Stomach (tissue), 19 donors: ENCODE results near the gene PDK1. TPM values are rescaled to one million over a fixed set of nuclear protein-coding genes. Genes with fewer than 3 reads are reported as not detected.

Source experiments
- DNase-seq, 2 donors: peaks; one replicate each; pipeline versions ENCODE4 v3.0.0 to v3.0.0-alpha.2; 2013 to 2019
- H3K27ac ChIP-seq, 5 donors: fragments of 200-600 bp in 4 of 5; sonication (generic) in 4 of 5; one replicate each; pipeline ENCODE4 v1.5.1; 2013 to 2019; ENCODE audit warnings: mild to moderate bottlenecking in 1 of 5, moderate library complexity in 1 of 5
- H3K27me3 ChIP-seq, 3 donors: fragments of 200-600 bp; sonication (generic); one replicate each; pipeline ENCODE4 v1.5.1; 2017 to 2019; ENCODE audit warnings: mixed run types in 1 of 3
- H3K36me3 ChIP-seq, 4 donors: fragments of 200-600 bp; sonication (generic); 1 replicate in 3 of 4; 2 replicates in 1 of 4; pipeline ENCODE4 v1.5.1; 2016 to 2019
- H3K4me1 ChIP-seq, 4 donors: fragments of 200-600 bp; sonication (generic); one replicate each; pipeline ENCODE4 v1.5.1; 2016 to 2019
- H3K4me3 ChIP-seq, 4 donors: fragments of 200-600 bp; sonication (generic) in 3 of 4; one replicate each; pipeline ENCODE4 v1.5.1; 2016 to 2019; ENCODE audit warnings: mild to moderate bottlenecking in 1 of 4
- H3K9me3 ChIP-seq, 4 donors: fragments of 200-600 bp; sonication (generic); one replicate each; pipeline ENCODE4 v1.5.1; 2016 to 2019
- CTCF ChIP-seq, 7 experiments: fragments of 450-650 bp in 4 of 7; fragments of 200-600 bp in 3 of 7; sonication (generic) in 3 of 7; IDR thresholded peaks; one replicate each; pipeline ENCODE4 v1.5.1; 2016 to 2019; ENCODE audit warnings: antibody characterized with exemption in 7 of 7, control low read depth in 2 of 7, mild to moderate bottlenecking in 1 of 7
- EP300 ChIP-seq: sonication (generic); formaldehyde crosslinking; IDR thresholded peaks from one replicate; pipeline ENCODE4 v1.6.1; 2017; ENCODE audit warnings: antibody characterized with exemption
- POLR2A ChIP-seq, 4 donors: fragments of 450-650 bp; IDR thresholded peaks; one replicate each; pipeline ENCODE4 v1.6.1; 2016; ENCODE audit warnings: antibody characterized with exemption in 4 of 4, control low read depth in 2 of 4, mild to moderate bottlenecking in 1 of 4, moderate library complexity in 1 of 4
- POLR2AphosphoS5 ChIP-seq, 3 donors: sonication (generic); formaldehyde crosslinking; IDR thresholded peaks; one replicate each; pipeline ENCODE4 v1.6.1; 2016; ENCODE audit warnings: antibody characterized with exemption in 3 of 3
- WGBS, 5 donors: extraction: QIAGEN DNeasy Blood & Tissue Kit in 3 of 5; methylation state at CpG; one replicate each; pipeline versions ENCODE4 v1.1.5 to v1.1.7; 2013 to 2018; 5-methylcytosine and 5-hydroxymethylcytosine counted together
- intact Hi-C: fragments of 100-400 bp; cut with DNase I; formaldehyde crosslinking; loops from one replicate; pipeline ENCODE4 v1.15.1; 2023; ENCODE audit warnings: low total_unique reads
- long read RNA-seq, 10 donors: transcript quantifications; one replicate each; lab custom pipeline, GENCODE V29; 2026
- polyA plus RNA-seq, 3 donors: library from polyadenylated mRNA; stranded (reverse); fragments of 200-250 nt; gene quantifications; one replicate each; pipeline ENCODE4 v1.2.3, GENCODE V29; 2013
- total RNA-seq, 5 donors: library from RNA; depleted of rRNA; stranded (reverse); fragments of >200 nt; gene quantifications; one replicate each; pipeline versions ENCODE4 v1.1.0 to v1.2.3, GENCODE V29; 2014 to 2016
- donor health status: healthy with polysubstance abuse.
- donor health status: Bipolar disorder and iron deficiency.
- donor health status: healthy.

PDK1 gene
- total RNA-seq (100 to 1,000 TPM in 1 of 5 donors, 10 to 100 TPM in 3, 1 to 10 TPM in 1; 7.6 to 133 (median 27.2) TPM), polyA plus RNA-seq (1 to 10 TPM; 2.8 to 4.1 (median 4.0) TPM)
- long read RNA-seq, donor 1, full-length matches to known transcripts: 1 of 1 reads
- long read RNA-seq, donor 1, partial matches to known transcripts: 0 of 1 reads
- long read RNA-seq, donor 1, other reads (novel, unspliced or antisense): 0 of 1 reads
- long read RNA-seq, donor 2, full-length matches to known transcripts: 1 of 1 reads
- long read RNA-seq, donor 2, partial matches to known transcripts: 0 of 1 reads
- long read RNA-seq, donor 2, other reads (novel, unspliced or antisense): 0 of 1 reads
- long read RNA-seq, donor 3, full-length matches to known transcripts: 2 of 2 reads
- long read RNA-seq, donor 3, partial matches to known transcripts: 0 of 2 reads
- long read RNA-seq, donor 3, other reads (novel, unspliced or antisense): 0 of 2 reads
- long read RNA-seq, donor 4, full-length matches to known transcripts: 1 of 1 reads
- long read RNA-seq, donor 4, partial matches to known transcripts: 0 of 1 reads
- long read RNA-seq, donor 4, other reads (novel, unspliced or antisense): 0 of 1 reads
- long read RNA-seq, donor 5, full-length matches to known transcripts: 2 of 2 reads
- long read RNA-seq, donor 5, partial matches to known transcripts: 0 of 2 reads
- long read RNA-seq, donor 5, other reads (novel, unspliced or antisense): 0 of 2 reads
- long read RNA-seq, donor 6: 0 reads
- long read RNA-seq, donor 7, full-length matches to known transcripts: 3 of 3 reads
- long read RNA-seq, donor 7, partial matches to known transcripts: 0 of 3 reads
- long read RNA-seq, donor 7, other reads (novel, unspliced or antisense): 0 of 3 reads
- long read RNA-seq, donor 8, full-length matches to known transcripts: 3 of 3 reads
- long read RNA-seq, donor 8, partial matches to known transcripts: 0 of 3 reads
- long read RNA-seq, donor 8, other reads (novel, unspliced or antisense): 0 of 3 reads
- long read RNA-seq, donor 9, full-length matches to known transcripts: 2 of 2 reads
- long read RNA-seq, donor 9, partial matches to known transcripts: 0 of 2 reads
- long read RNA-seq, donor 9, other reads (novel, unspliced or antisense): 0 of 2 reads
- long read RNA-seq, donor 10: 0 reads

GRCh38 chr2:172555522-172556283, at the start of gene PDK1:
TSS of gene PDK1 (plus strand) at chr2:172556090. CDS start at chr2:172556151, 61 bp downstream.
- H3K4me3 ChIP-seq: peak within 1 kb of the TSS; percentile 82 to 88 (median 86)
- H3K4me1 ChIP-seq: peaks cover 11 to 32% (median 19%) of the 10 kb centered on the region in 4 donors
- TF ChIP-seq EP300 (peak; percentile 74), CTCF (IDR thresholded peaks at IDR 0.05) (no peak), POLR2A (IDR thresholded peaks at IDR 0.05) (peak in 1 of 4 donors; percentile 20), POLR2AphosphoS5 (IDR thresholded peaks at IDR 0.05) (peak; percentile 64 to 84 (median 81))
- no peaks in the 10 kb centered on the region for H3K27me3 ChIP-seq
- 0 to 2% (median 1%) methylated on average over 22 to 86 of the region's 88 CpGs for WGBS, 5 donors
- intact Hi-C loops: no loop called here
- H3K36me3 ChIP-seq: peaks cover 0 to 10% (median 7%) of the 10 kb centered on the region in 4 donors
- peak; percentile 92 to 97 for DNase-seq
- peak within 1 kb of the TSS; percentile 95 to 97 (median 96) for H3K27ac ChIP-seq
- H3K9me3 ChIP-seq: no peaks in the 10 kb centered on the region

DNA sequence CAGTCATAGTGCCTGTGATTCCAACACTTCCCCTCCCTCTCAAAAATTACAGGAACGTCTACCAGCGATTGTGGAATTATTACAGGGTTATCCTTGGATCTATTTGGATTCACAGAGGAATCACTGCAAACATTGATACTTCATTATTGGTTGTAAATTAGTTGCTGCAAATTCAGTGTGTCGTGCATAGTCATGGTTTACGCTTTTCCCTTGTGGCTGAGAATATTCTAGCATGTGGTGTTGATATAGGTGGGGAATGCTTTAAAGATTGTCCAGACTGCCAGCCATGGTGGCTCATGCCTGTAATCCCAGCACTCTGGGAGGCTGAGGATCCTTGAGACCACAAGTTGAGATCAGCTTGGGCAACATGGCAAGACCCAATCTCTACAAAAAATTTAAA, 48.7 kb upstream of the PDK1 start:
- H3K27me3 ChIP-seq: no peaks in the 10 kb centered on the region
- WGBS, 5 donors: 85 to 98% (median 95%) methylated on average over 4 of the region's 4 CpGs
- peaks cover 0 to 17% (median 11%) of the 10 kb centered on the region in 4 donors for H3K9me3 ChIP-seq
- TF ChIP-seq POLR2AphosphoS5 (IDR thresholded peaks at IDR 0.05): no peak
- no peak overlapping the region for H3K4me3 ChIP-seq
- H3K27ac ChIP-seq: no peak overlapping the region
- DNase-seq: no peak
- intact Hi-C loops: no loop called here
- H3K4me1 ChIP-seq: no peaks in the 10 kb centered on the region
- peaks cover 10 to 45% (median 30%) of the 10 kb centered on the region in 4 donors for H3K36me3 ChIP-seq

DNA sequence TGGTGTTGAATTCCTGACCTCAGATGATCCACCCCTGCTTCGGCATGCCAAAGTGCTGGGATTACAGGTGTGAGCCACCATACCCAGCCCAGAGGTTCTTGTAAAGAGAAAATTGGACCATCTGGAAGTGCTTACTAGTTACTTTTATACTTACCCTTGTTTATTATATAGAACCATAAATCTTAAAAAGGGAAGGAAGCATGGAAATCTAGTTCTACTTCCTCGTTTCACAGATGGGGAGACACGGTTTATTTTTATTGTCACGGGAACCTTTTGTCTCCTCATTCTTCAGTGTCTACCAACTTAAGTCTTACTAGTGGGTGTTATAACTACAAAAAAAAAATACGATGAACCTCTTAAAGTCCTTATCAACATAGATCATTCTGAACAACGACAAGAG, 45.8 kb upstream of the PDK1 start:
- Histone ChIP-seq H3K27me3 (no peaks in the 10 kb centered on the region), H3K36me3 (peaks cover 4 to 18% (median 12%) of the 10 kb centered on the region in 4 donors), H3K27ac (no peak overlapping the region), H3K4me3 (no peak overlapping the region), H3K9me3 (peaks cover 8 to 39% (median 28%) of the 10 kb centered on the region in 4 donors), H3K4me1 (no peaks in the 10 kb centered on the region)
- no peak for DNase-seq
- intact Hi-C loops: no loop called here
- WGBS, 5 donors: 72 to 87% (median 79%) methylated on average over 6 of the region's 6 CpGs
- TF ChIP-seq POLR2A (IDR thresholded peaks at IDR 0.05) (no peak), POLR2AphosphoS5 (IDR thresholded peaks at IDR 0.05) (no peak), EP300 (no peak), CTCF (IDR thresholded peaks at IDR 0.05) (no peak)

DNA sequence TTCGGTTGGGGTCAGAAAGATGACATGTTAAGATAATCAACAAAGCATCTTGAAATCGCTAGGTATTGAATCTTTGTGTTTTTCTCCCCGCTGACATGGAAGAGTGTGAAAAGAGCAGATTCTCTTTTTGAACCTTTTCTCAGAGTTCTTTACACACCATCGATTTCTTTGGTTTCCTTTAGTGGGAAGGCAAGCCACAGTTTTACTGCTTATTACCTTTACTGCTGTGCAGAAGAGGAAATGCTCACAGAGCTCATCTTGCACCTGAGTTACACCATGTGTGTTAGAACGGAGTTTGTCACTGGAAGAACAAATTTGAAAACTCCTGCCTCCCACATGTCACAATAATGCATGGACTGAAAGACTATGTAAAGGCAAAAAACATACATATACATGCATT, 45.3 kb upstream of the PDK1 start:
- Histone ChIP-seq H3K4me3 (no peak overlapping the region), H3K36me3 (peaks cover 4 to 14% (median 10%) of the 10 kb centered on the region in 4 donors), H3K4me1 (no peaks in the 10 kb centered on the region), H3K9me3 (peaks cover 8 to 39% (median 28%) of the 10 kb centered on the region in 4 donors), H3K27ac (no peak overlapping the region), H3K27me3 (no peaks in the 10 kb centered on the region)
- TF ChIP-seq POLR2A (IDR thresholded peaks at IDR 0.05): no peak
- no peak for TF ChIP-seq POLR2AphosphoS5 (IDR thresholded peaks at IDR 0.05)
- no peak for TF ChIP-seq CTCF (IDR thresholded peaks at IDR 0.05)
- TF ChIP-seq EP300: no peak
- intact Hi-C loops: no loop called here
- 84 to 97% (median 89%) methylated on average over 5 of the region's 5 CpGs for WGBS, 5 donors
- no peak for DNase-seq
